Suprapubic skin (tissue), 4 donors: ENCODE data around the gene KIAA0825. TPM values are rescaled to one million over a fixed set of nuclear protein-coding genes. Genes with fewer than 3 reads are reported as not detected.

Experiments used
- DNase-seq, 2 donors: peaks; one replicate each; pipeline ENCODE4 v3.0.0-alpha.2; 2019; ENCODE audit warnings: low spot score in 2 of 2
- H3K27ac ChIP-seq: fragments of 200-600 bp; sonication (generic); one replicate; pipeline ENCODE4 v1.5.1; 2019
- H3K27me3 ChIP-seq: fragments of 200-600 bp; sonication (generic); one replicate; pipeline ENCODE4 v1.5.1; 2019
- H3K36me3 ChIP-seq: fragments of 200-600 bp; sonication (generic); one replicate; pipeline ENCODE4 v1.5.1; 2019
- H3K4me1 ChIP-seq: fragments of 200-600 bp; sonication (generic); one replicate; pipeline ENCODE4 v1.5.1; 2019
- H3K4me3 ChIP-seq: fragments of 200-600 bp; sonication (generic); one replicate; pipeline ENCODE4 v1.5.1; 2019; ENCODE audit warnings: mild to moderate bottlenecking
- H3K9me3 ChIP-seq: fragments of 200-600 bp; sonication (generic); one replicate; pipeline ENCODE4 v1.5.1; 2019
- CTCF ChIP-seq, 2 donors: fragments of 200-600 bp in 1 of 2; fragments of 450-650 bp in 1 of 2; sonication (generic) in 1 of 2; IDR thresholded peaks; one replicate each; pipeline ENCODE4 v1.5.1; 2016 to 2019; ENCODE audit warnings: antibody characterized with exemption in 2 of 2, mild to moderate bottlenecking in 1 of 2, moderate library complexity in 1 of 2
- EP300 ChIP-seq: sonication (generic); formaldehyde crosslinking; IDR thresholded peaks from one replicate; pipeline ENCODE4 v1.6.1; 2017; ENCODE audit warnings: antibody characterized with exemption
- POLR2A ChIP-seq, 2 donors: fragments of 450-650 bp; IDR thresholded peaks; one replicate each; pipeline ENCODE4 v1.6.1; 2017; ENCODE audit warnings: antibody characterized with exemption in 2 of 2, mild to moderate bottlenecking in 2 of 2, moderate library complexity in 2 of 2
- POLR2AphosphoS5 ChIP-seq, 3 donors: sonication (generic); formaldehyde crosslinking; IDR thresholded peaks; one replicate each; pipeline ENCODE4 v1.6.1; 2017; ENCODE audit warnings: antibody characterized with exemption in 3 of 3
- WGBS: methylation state at CpG from one replicate; pipeline ENCODE4 v1.1.5; 2018; 5-methylcytosine and 5-hydroxymethylcytosine counted together
- total RNA-seq, 4 donors: library from RNA; depleted of rRNA; stranded (reverse); fragments of >200 nt; gene quantifications; one replicate each; pipeline ENCODE4 v1.1.0, GENCODE V29; 2016

The KIAA0825 gene
- total RNA-seq, 4 donors from 2014 or later = 3.4 to 5.8 (median 4.5) TPM

DNA sequence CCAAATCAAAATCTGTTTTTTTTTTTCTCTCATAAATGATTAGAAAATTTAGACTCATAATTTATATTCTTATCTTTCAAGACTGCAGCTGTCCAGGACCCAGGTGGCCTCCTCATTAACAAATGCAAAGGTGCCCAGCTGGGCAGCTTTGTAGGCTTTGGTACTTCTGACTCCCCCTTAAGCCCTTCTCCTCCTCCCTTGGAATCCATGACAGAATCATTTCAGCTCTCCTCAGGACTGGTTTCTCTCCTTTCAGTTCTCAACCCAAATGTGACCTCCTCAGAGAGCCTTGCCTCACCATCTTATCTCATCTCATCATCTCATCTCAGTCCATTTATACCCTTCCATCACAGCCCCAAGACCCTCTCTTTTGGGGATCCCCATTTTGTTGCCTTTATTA, 221.7 kb downstream of the KIAA0825 start:
- Histone ChIP-seq H3K36me3 (no peaks in the 10 kb centered on the region), H3K27ac (no peak overlapping the region), H3K4me1 (no peaks in the 10 kb centered on the region), H3K27me3 (no peaks in the 10 kb centered on the region), H3K4me3 (no peak overlapping the region), H3K9me3 (no peaks in the 10 kb centered on the region)
- TF ChIP-seq CTCF (IDR thresholded peaks at IDR 0.05) (no peak), POLR2AphosphoS5 (IDR thresholded peaks at IDR 0.05) (no peak), POLR2A (IDR thresholded peaks at IDR 0.05) (no peak)
- DNase-seq = no peak

- no peaks in the 10 kb centered on the region for H3K4me1 ChIP-seq
- 61% methylated on average over 1 of the region's 1 CpG for WGBS
- no peak overlapping the region for H3K4me3 ChIP-seq
- H3K27ac ChIP-seq = no peak overlapping the region
- H3K36me3 ChIP-seq = no peaks in the 10 kb centered on the region
- TF ChIP-seq POLR2A (IDR thresholded peaks at IDR 0.05) = no peak
- no peak for TF ChIP-seq EP300
- TF ChIP-seq POLR2AphosphoS5 (IDR thresholded peaks at IDR 0.05) = no peak
- TF ChIP-seq CTCF (IDR thresholded peaks at IDR 0.05) = no peak
- no peaks in the 10 kb centered on the region for H3K27me3 ChIP-seq
- DNase-seq = no peak
- no peaks in the 10 kb centered on the region for H3K9me3 ChIP-seq
Measured at GRCh38 chr5:94395468-94395867, 222.9 kb downstream of the KIAA0825 start.

DNA sequence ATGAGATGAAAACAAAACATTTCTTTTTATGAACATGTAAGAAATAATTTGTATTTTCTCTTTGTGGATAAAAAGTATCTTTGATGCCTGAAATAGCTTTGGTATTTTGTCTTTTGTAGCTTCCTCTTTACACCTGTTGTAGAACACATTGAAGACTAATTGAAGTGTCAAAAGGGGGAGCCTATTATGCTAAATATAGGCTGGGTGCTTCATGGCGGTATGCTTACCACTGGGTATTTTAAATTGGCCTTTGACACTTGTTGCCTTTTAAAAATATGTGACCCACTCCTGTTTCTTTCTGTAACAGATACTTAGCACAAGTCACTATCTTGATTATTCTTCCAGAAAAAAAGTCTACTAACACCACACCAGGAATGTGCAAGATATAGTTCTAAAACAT, 226.4 kb downstream of the KIAA0825 start:
- H3K4me3 ChIP-seq = no peak overlapping the region
- DNase-seq = no peak
- no peaks in the 10 kb centered on the region for H3K36me3 ChIP-seq
- WGBS = 92% methylated on average over 1 of the region's 1 CpG
- H3K27me3 ChIP-seq = no peaks in the 10 kb centered on the region
- H3K27ac ChIP-seq = no peak overlapping the region
- TF ChIP-seq CTCF (IDR thresholded peaks at IDR 0.05) = no peak
- no peak for TF ChIP-seq POLR2A (IDR thresholded peaks at IDR 0.05)
- no peak for TF ChIP-seq EP300
- no peak for TF ChIP-seq POLR2AphosphoS5 (IDR thresholded peaks at IDR 0.05)
- no peaks in the 10 kb centered on the region for H3K4me1 ChIP-seq
- H3K9me3 ChIP-seq = no peaks in the 10 kb centered on the region

- no peaks in the 10 kb centered on the region for H3K4me1 ChIP-seq
- H3K9me3 ChIP-seq = no peaks in the 10 kb centered on the region
- no peak overlapping the region for H3K4me3 ChIP-seq
- no peaks in the 10 kb centered on the region for H3K36me3 ChIP-seq
- TF ChIP-seq POLR2AphosphoS5 (IDR thresholded peaks at IDR 0.05) = no peak
- TF ChIP-seq EP300 = no peak
- no peak for TF ChIP-seq POLR2A (IDR thresholded peaks at IDR 0.05)
- H3K27me3 ChIP-seq = no peaks in the 10 kb centered on the region
- no peak for DNase-seq
- no peak overlapping the region for H3K27ac ChIP-seq
Measured at GRCh38 chr5:94389515-94389899, 228.9 kb downstream of the KIAA0825 start.

DNA sequence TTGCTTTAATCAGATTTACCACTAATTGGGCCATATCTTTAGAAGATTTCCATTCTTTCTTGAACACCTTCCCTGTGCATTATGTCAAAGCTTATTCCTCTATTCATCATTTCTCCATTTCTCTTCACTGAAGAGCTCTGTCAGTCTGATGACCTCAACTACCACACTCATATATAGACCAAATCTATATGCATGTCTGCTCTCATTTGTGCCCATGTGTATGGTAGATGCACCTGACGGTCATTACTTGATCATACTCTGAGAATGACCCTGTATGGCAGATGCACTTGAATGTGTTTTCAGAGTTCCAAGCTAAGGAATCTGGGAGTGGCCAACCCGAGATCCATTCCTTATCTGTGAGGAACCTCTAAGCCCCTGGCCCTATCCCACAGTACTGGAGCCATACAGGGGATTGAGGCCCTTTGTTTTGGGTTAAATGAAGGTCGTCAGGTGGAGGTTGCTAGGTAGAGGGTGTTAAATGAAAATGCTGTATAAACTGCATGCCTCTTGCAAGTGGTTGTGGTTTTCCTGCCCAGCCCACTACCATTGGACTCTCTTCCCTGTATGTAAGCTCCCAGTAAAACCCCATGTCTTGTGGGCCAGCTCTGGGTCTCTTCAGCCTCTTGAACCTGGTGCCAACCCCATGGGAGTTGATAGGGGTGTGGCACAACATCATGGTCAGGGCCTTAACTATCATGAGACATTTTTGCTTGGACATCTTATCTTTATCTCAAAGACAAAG, 229.5 kb downstream of the KIAA0825 start:
- H3K36me3 ChIP-seq = no peaks in the 10 kb centered on the region
- H3K4me3 ChIP-seq = no peak overlapping the region
- no peak for DNase-seq
- WGBS = 91% methylated on average over 3 of the region's 3 CpGs
- H3K4me1 ChIP-seq = no peaks in the 10 kb centered on the region
- H3K27me3 ChIP-seq = no peaks in the 10 kb centered on the region
- TF ChIP-seq CTCF (IDR thresholded peaks at IDR 0.05) = no peak
- no peak for TF ChIP-seq POLR2AphosphoS5 (IDR thresholded peaks at IDR 0.05)
- no peak for TF ChIP-seq POLR2A (IDR thresholded peaks at IDR 0.05)
- H3K9me3 ChIP-seq = no peaks in the 10 kb centered on the region
- H3K27ac ChIP-seq = no peak overlapping the region

GRCh38 chr5:94385767-94386166, 232.6 kb downstream of the KIAA0825 start:
- H3K4me3 ChIP-seq = no peak overlapping the region
- no peaks in the 10 kb centered on the region for H3K27me3 ChIP-seq
- H3K27ac ChIP-seq = no peak overlapping the region
- TF ChIP-seq EP300 = no peak
- no peak for TF ChIP-seq POLR2AphosphoS5 (IDR thresholded peaks at IDR 0.05)
- TF ChIP-seq CTCF (IDR thresholded peaks at IDR 0.05) = no peak
- TF ChIP-seq POLR2A (IDR thresholded peaks at IDR 0.05) = no peak
- no peaks in the 10 kb centered on the region for H3K36me3 ChIP-seq
- no peaks in the 10 kb centered on the region for H3K9me3 ChIP-seq
- WGBS = 89% methylated on average over 1 of the region's 1 CpG
- H3K4me1 ChIP-seq = no peaks in the 10 kb centered on the region
- DNase-seq = no peak
